Effector CD4-positive, alpha-beta T cell (primary cell): ENCODE results near the gene PRR19.
A peak's percentile ranks its signal among the peaks of the same experiment; 100 is the strongest.

Source experiments
- DNase-seq: peaks from one replicate; pipeline ENCODE4 v3.0.0-alpha.2; 2020

The PRR19 gene

DNA sequence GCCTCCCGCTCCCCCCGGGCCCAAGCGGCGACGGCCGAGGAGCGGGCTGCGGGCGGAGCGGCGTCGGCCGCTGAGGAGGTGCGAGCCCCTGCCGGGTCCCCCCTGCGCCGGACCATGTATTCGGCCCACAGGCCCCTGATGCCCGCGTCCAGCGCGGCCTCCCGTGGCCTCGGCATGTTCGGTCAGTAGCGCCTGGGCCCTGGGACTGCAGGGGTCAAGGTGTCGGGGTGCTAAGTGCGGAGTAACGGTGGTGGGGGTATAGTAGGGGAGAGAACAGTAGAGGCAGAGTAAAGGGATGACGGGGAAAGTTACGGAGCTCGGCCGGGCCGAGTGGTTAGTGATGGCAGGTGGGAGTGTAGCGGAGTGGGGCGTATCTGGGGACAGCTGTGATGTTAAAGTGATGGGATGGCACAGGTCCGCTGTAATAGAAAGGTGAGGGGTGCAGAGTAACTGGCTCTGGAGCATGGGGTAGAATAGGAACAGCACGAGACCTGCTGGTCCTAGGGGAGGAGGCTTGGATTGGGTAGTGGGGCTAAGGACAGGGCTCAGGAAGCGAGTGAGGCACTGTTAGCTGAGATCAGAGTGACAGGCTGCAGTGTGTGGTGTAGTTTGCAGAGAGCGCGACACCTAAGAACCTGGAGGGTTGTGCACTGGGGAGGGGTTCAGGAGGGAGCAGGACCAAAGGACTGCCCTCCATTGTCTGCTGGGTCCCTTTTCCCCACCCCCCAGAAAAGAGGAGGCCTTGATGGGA, 17.2 kb upstream of the PRR19 start:
- no peak for DNase-seq

DNA sequence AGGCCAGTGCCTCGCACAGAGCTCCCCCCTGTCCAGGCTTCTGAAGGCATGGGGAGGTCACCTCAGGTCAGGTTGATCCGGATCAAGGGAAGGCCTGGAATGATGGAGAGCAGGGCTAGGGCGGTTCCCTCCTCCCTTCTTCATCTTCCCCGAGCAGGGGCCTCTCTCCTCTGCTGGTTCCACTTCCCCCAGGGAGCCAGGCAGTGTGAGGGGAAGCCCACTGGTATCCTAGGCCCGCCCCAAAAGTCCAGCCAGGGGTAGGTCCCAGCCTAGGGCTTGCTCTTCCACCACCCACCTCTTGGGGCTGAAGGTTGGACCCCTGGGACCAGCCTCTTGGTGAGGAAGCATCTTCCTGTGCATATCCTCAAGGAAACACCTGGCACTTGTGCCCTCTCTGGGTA, 16.4 kb upstream of the PRR19 start:
- DNase-seq = no peak

- no peak for DNase-seq
These were observed 16.0 kb upstream of the PRR19 start for GRCh38 chr19:42285988-42286348.

GRCh38 chr19:42286349-42287016, 15.4 kb upstream of the PRR19 start:
- DNase-seq = no peak

DNA sequence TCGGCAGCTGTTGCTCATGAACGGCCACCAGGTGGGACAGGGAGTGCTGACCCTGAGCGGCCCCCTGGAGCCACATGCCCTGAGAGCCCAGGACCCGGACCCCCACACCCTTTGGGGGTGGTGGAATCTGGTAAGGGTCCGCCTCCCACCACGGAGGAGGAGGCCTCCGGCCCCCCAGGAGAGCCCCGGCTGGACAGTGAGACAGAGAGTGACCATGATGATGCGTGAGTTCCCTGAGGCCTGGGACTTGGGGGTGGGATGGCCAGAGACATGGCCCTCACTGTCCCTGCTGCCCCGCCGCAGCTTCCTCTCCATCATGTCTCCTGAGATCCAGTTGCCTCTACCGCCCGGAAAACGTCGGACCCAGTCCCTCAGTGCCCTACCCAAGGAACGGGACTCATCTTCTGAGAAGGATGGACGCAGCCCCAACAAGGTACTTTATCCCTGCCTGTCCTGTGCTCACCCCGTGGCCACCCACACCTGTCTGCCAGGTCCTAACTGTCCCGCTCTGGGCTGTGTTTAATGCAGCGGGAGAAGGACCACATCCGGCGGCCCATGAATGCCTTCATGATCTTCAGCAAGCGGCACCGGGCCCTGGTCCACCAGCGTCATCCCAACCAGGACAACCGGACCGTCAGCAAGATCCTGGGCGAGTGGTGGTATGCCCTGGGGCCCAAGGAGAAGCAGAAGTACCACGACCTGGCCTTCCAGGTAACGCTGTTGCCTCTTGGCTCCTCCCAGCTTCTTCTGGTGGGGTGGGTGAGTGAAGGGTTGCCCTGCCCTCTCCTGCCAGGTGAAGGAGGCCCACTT, 14.7 kb upstream of the PRR19 start:
- no peak for DNase-seq

DNA sequence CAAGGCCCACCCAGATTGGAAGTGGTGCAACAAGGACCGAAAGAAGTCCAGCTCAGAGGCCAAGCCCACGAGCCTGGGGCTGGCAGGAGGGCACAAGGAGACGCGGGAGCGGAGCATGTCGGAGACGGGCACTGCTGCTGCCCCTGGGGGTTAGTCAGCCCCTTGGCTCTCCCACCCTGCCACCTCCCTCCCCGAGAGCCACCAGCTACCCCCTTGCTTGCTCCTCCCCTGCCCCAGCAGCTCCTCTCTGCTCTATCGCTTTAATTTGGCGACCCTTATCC, 14.2 kb upstream of the PRR19 start:
- no peak for DNase-seq

GRCh38 chr19:42288387-42288786, 13.5 kb upstream of the PRR19 start:
- DNase-seq = no peak

- DNase-seq = no peak
These were observed 12.9 kb upstream of the PRR19 start for GRCh38 chr19:42288881-42289555.

- DNase-seq = no peak
These were observed 12.3 kb upstream of the PRR19 start for GRCh38 chr19:42289556-42290041.

GRCh38 chr19:42290136-42290522, 11.8 kb upstream of the PRR19 start:
- DNase-seq = no peak

- DNase-seq = peak; percentile 62
These were observed 11.2 kb upstream of the PRR19 start for GRCh38 chr19:42290523-42291434.

DNA sequence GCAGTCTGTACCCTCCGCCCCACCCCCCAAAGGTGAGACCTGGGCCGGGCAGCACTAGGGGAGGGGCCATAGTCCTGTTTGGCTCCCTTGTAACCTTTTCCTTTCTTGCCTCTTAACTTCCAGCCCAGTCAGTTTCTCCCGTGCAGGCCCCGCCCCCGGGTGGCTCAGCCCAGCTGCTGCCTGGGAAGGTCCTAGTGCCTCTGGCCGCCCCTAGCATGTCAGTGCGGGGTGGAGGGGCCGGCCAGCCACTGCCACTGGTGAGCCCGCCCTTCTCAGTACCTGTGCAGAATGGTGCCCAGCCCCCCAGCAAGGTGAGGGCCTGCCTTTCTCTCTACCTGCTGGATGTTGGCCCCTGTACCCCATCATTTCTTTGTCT, 10.5 kb upstream of the PRR19 start:
- no peak for DNase-seq

- no peak for DNase-seq
These were observed 9.6 kb upstream of the PRR19 start for GRCh38 chr19:42292042-42292960.

GRCh38 chr19:42292963-42293362, 9.0 kb upstream of the PRR19 start:
- DNase-seq = no peak

DNA sequence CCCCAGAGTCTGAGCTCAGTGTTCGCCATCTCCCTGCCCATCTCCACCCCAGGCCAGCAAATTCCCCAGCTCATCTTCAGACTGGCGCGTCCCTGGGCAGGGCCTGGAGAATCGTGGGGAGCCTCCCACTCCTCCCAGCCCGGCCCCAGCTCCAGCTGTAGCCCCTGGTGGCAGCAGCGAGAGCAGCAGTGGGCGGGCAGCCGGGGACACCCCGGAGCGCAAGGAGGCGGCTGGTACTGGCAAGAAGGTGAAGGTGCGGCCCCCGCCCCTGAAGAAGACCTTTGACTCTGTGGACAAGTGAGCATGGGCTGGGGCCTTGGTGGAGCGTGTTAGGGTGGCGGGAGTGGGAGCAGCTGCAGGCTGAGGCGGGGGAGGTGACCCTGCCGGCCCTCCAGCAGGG, 8.4 kb upstream of the PRR19 start:
- no peak for DNase-seq

GRCh38 chr19:42293948-42294347, 8.0 kb upstream of the PRR19 start:
- no peak for DNase-seq

DNA sequence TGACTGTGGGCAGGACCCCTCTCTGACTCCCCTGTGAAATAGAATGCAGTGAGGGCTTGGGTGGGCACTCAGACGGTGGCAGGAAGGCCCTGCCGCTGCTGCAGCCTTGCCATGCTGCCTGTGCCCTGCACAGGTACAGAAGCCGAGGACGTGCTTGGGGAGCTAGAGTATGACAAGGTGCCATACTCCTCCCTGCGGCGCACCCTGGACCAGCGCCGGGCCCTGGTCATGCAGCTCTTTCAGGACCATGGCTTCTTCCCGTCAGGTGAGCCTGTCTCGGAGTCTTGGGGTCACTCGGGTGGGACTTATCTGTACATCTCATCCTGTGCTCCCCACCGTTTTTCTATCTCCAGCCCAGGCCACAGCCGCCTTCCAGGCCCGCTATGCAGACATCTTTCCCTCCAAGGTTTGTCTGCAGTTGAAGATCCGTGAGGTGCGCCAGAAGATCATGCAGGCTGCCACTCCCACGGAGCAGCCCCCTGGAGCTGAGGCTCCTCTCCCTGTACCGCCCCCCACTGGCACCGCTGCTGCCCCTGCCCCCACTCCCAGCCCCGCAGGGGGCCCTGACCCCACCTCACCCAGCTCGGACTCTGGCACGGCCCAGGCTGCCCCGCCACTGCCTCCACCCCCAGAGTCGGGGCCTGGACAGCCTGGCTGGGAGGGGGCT, 7.3 kb upstream of the PRR19 start:
- DNase-seq = no peak

DNA sequence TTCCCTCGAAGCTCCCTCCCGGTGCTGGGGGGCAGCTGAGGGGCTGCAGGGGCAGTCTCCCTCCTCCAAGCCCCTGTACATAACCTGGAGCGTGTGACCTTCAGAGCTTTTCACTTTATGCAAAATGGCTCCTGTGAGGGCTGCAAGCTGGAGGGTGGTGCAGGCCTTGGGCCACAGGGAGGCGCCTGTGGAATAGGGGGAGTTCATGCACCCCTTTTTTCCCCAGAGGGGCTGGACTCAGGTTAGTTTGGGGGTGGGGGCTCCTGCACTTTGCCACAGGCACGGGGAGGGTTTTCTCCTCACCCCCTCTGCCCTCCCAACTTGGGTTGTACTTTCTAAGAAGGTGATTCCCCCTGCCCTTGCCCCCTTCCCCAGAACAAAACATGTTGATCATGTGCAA, 6.6 kb upstream of the PRR19 start:
- no peak for DNase-seq

DNA sequence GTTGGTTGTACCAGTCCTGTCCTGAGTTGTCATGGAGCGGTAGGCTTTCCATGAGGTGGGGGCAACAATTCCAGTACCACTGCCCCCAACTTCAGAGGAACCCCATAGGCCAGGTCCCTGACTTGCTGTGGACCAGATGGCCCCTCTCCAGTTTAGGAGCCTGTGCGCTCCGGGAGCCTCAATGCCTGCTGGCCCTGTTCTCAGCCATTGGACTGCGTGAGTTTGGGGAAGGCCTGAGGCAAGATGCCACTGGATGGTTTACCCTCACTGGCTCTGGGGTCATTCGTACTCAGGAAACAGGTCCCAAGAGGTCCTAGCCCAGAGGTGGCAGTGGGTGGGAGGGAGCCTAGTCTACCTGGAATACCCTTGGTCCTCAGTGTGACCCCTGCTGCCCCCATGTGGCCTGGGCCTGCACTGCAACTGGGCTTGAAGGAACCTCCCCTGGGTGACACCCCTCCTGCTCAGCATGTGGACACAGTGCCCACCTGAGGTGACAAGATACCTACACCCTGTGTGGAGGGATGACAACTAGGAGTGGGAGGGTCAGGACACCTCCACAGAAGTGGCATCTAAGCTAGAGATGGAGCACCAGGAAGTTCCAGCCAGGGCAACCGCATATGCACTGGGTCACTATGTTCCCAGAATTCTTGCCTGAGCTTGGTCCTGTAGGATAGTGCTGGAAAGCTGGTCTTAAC, 6.0 kb upstream of the PRR19 start:
- peak; percentile 85 for DNase-seq

DNA sequence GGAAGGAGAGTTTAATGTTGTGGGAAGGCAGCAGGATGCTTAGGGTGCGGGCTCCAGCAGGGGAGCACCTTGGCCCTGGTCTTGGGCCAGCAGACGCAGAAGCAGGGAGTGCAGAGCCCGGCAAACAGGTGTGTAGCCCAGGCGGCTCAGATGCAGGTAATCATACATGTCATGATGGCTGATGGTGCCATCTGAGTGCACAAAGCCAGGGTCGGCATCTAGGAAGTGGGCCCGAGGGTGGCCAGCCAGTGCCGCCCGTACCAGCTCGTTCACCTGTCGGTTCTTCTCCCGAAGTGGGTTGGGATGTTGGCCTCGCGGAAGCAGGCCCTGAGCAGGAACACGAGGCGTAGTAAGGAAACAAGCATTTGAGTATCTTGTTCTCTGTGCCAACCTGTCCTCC, 4.9 kb upstream of the PRR19 start:
- no peak for DNase-seq
